ENCODE measurements around the gene TTC32.
"Not testable (repeated sequence)": the region's sequence is repeated elsewhere in the genome, so short reads cannot be mapped to it uniquely, and the experiment has no call there.

The TTC32 gene

GRCh38 chr2:19899985-19900930 is 1.5 kb downstream of the TTC32 start:
- DNase-seq (ENCODE audit: extremely low read depth in 1 of 2, low read depth in 1 of 2) = no peak

GRCh38 chr2:19898592-19899329 is 3.0 kb downstream of the TTC32 start:
- DNase-seq (ENCODE audit: extremely low read depth in 1 of 2, low read depth in 1 of 2) = no peak

- DNase-seq (ENCODE audit: extremely low read depth in 1 of 2, low read depth in 1 of 2) = no peak
These were observed 4.0 kb downstream of the TTC32 start for GRCh38 chr2:19897623-19898245.

GRCh38 chr2:19895535-19895934 is 6.2 kb downstream of the TTC32 start:
- DNase-seq (ENCODE audit: extremely low read depth in 1 of 2, low read depth in 1 of 2) = no peak

DNA sequence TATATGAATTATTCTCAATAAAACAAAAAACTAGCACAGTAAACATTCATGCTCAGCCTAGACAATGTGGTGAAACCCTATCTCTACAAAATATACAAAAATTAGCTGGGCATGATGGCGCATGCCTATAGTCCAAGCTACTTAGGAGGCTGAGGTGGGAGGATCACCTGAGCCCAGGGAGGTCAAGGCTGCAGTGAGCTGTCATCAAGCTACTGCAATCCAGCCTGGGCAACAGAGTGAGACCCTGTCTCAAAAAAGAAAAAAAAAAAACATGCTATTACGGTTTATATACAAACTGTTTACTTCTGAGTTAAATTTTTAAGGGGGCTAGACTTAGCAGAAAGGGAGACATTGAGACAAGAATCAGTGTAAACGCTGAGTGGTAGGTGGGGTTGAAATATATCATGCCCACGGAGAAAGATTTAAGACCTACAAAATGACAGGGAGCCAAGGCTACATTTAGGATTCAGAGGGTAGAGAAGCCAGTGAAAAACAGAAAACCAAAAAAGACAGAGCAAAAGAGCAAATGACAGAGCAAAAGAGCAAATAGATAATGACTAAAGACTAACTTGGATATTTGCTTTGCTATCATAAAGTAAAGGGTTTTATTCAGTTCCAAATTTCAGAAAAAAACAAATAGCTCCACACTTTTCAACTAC is 7.5 kb downstream of the TTC32 start:
- DNase-seq (ENCODE audit: extremely low read depth in 1 of 2, low read depth in 1 of 2) = no peak

GRCh38 chr2:19893520-19894133 is 8.2 kb downstream of the TTC32 start:
- no peak for DNase-seq (ENCODE audit: extremely low read depth in 1 of 2, low read depth in 1 of 2)

DNA sequence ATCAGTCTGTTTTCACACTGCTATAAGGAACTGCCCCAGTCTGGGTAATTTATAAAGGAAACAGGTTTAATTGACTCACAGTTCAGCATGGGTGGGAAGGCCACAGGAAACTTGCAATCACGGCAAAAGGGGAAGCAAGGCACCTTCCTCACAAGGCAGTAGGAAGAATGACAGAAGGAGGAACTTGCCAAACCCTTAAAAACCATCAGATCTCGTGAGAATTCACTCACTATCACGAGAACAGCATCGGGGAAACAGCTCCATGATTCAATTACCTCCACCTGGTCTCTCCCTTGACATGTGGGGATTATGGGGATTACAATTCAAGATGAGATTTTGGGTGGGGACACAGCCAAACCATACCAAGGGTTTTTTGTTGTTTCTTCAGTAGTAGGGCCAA is 9.8 kb downstream of the TTC32 start:
- not testable (repeated sequence) for DNase-seq (ENCODE audit: extremely low read depth in 1 of 2, low read depth in 1 of 2)

DNA sequence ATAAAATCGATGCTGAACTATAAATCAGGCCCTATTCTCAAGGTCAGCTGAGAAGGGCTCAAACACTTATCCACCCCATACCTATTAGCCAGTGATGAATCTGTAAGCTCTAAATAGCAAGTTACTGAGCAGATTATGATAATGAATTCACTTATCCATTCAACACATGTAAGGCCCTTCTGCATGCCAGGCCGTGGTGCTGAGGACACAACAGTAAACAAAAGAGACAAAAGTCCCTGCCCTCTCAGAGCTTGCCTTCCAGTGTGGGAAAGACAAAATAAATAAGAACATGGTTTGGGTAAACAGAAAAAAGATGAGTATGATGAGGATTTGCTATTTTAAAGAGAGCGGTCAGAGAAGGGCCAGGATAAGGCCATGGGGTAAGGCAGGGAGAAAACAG is 11.7 kb downstream of the TTC32 start:
- DNase-seq (ENCODE audit: extremely low read depth in 1 of 2, low read depth in 1 of 2) = no peak

DNA sequence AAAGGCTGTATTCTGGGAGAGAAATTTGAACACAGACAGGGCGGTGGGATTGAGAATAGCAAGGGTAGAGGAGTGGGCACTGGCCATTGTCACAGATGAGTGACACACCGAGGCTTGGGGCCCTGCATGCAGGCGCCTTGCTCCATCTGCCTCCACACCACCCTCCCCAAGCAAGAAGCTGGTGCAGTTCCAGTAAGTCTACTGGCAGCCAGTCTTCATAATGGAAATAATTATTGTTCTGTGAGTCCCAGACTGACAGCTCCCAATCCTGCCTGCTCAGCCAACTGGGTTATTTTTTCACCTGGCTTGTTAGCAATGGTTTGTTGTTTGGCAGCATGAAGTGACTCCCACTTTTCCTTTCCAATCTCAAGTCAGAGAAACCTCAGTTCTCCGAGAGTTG is 13.0 kb downstream of the TTC32 start:
- DNase-seq (ENCODE audit: extremely low read depth in 1 of 2, low read depth in 1 of 2) = no peak

DNA sequence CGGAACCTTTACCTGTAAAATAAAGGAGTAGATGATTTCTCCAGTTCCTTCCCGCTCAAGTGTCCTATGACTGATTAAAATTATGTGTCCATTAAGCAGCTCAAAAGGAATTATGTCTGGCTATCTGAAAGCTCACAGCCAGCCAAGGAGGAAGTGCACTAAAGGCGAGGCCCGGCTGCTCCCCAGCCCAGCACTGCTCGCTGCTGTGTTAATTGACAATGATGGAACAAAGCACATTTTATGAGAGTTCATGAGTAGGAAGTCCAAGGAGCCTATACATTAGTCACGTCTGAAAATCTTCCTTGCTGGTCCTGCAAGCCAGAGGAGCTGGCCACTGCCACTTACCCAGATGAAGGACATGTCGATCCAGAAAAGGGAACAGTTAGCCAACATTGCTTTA is 14.3 kb downstream of the TTC32 start:
- DNase-seq (ENCODE audit: extremely low read depth in 1 of 2, low read depth in 1 of 2) = no peak

- DNase-seq (ENCODE audit: extremely low read depth in 1 of 2, low read depth in 1 of 2) = no peak
These were observed 15.5 kb downstream of the TTC32 start for GRCh38 chr2:19886261-19886660.

GRCh38 chr2:19885791-19886190 is 16.0 kb downstream of the TTC32 start:
- no peak for DNase-seq (ENCODE audit: extremely low read depth in 1 of 2, low read depth in 1 of 2)

DNA sequence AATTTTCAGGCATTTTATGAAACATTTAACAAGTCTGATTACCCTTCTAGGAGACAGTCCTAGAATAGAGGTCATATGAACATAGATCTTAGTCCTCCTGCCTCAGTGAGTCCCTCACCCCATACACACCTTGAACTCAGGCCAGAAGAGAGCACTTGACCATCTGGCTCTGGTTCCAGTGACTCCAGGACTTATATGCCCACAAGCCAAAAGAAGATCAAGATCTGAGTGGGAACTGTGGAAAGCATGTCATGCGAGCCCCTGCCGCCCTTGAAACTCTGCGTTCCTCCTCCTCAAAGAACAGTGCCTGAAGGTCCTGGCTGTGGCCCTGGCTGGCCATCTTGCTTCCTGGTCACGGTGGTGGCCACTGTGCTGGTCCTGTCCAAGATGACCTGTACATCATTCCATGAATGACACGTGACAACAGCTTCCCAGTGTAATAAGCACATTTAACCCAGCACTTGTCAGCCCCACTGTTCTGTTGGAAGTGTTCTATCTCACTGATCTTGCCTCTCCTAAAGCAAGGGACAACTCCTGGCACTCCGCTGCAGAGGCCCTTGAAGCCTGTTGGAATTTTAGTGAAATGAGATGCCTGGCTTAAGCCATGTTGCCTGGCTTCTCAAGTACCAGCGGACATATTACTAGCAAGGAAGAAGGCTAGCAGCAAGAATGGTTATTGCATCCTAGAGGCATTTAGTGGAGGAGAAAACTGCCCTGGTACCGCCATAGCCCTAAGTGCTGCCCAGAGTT is 17.6 kb downstream of the TTC32 start:
- no peak for DNase-seq (ENCODE audit: extremely low read depth in 1 of 2, low read depth in 1 of 2)

DNA sequence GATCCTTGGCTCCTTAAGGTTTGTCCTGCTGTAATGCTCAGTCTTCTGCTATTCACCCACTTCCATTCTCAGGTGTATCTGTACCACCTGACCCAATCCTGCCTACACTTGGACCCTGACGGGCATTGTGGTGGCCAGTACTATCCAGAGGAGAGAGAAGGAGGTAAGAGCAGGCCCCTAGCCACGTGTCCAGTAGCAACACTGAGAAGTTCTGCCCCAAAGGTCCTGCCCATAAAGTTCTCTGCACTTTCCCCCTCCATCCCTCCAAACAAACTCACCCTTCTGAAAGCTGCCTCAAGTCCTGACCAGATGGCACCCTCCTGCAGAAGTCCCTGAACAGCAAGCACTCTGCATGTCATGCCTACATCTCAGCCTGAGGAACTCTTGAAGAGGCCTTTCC is 18.3 kb downstream of the TTC32 start:
- no peak for DNase-seq (ENCODE audit: extremely low read depth in 1 of 2, low read depth in 1 of 2)

GRCh38 chr2:19882286-19882685 is 19.5 kb downstream of the TTC32 start:
- DNase-seq (ENCODE audit: extremely low read depth in 1 of 2, low read depth in 1 of 2) = no peak

DNA sequence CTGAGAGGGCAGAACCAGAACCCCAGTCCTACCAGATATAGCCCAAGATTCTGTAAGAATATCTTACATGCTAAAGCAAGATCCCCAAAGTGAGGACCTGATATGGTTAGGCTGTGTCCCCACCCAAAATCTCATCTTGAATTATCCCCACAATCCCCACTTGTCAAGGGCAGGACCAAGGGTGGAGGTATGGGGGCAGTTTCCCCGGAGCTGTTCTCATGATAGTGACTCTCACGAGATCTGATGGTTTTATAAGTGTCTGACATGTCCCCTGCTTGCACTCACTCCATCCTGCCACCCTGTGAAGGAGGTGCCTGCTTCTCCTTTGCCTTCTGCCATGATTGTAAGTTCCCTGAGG is 19.9 kb downstream of the TTC32 start:
- DNase-seq (ENCODE audit: extremely low read depth in 1 of 2, low read depth in 1 of 2) = no peak

DNA sequence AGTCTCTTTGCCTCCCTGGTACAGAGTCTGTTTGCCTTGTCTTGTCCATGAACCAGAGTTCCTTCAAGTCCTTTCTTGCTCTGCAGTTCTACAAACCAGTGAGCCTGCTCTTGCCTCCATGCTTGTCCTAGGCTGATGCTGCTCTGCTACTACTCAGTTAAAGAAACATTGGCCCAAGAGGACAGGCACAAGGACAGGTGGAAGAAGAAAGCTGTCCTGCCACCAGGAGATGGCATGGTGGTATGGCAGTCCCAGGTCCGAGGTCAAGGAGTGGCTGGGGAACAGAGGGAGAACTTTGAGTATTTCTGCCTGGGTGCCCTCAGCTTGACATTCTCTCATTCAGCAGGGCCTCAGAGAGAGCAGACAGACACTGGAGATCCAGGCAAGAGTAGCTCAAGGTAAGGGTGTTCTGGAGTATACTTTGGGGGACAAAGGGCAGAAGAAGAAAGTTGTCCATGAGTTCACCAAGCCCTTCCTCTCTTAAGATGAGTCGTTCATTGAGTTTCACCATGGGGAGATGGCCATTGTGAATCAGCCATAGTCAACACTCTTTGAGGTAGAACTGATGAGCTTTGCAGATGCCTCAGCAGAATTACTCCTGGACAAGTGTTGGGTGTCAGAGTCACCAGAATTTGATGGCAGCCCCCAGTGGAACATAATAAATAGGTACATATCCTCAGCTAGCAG is 20.4 kb downstream of the TTC32 start:
- DNase-seq (ENCODE audit: extremely low read depth in 1 of 2, low read depth in 1 of 2) = no peak

DNA sequence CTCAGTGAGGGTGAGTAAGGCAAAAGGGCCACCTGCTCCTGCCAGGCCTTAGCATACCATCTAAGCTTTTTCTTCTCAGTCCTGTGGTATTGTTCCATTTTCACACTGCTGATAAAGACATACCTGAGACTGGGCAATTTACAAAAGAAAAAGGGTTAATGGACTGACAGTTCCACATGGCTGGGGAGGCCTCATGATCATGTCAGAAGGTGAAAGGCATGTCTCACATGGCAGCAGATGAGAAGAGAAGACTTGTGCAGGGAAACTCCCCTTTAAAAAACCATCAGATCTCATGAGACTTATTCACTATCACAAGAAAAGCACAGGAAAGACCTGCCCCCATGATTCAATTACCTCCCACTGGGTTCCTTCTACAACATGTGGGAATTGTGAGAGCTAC is 21.6 kb downstream of the TTC32 start:
- DNase-seq (ENCODE audit: extremely low read depth in 1 of 2, low read depth in 1 of 2) = not testable (repeated sequence)

GRCh38 chr2:19879120-19879519 is 22.7 kb downstream of the TTC32 start:
- no peak for DNase-seq (ENCODE audit: extremely low read depth in 1 of 2, low read depth in 1 of 2)

Data from activated CD8-positive, alpha-beta memory T cell treated with anti-CD3 and anti-CD28 coated beads for 1 hour (primary cell).